GM18520 (cell line): Measurements from ENCODE around the gene MARS1.

ENCODE experiments used
- ATAC-seq: cut with Tn5 transposase; IDR thresholded peaks from one replicate; pipeline ENCODE4 v1.9.1; 2021; ENCODE audit not compliant: unreplicated experiment

The MARS1 gene

DNA sequence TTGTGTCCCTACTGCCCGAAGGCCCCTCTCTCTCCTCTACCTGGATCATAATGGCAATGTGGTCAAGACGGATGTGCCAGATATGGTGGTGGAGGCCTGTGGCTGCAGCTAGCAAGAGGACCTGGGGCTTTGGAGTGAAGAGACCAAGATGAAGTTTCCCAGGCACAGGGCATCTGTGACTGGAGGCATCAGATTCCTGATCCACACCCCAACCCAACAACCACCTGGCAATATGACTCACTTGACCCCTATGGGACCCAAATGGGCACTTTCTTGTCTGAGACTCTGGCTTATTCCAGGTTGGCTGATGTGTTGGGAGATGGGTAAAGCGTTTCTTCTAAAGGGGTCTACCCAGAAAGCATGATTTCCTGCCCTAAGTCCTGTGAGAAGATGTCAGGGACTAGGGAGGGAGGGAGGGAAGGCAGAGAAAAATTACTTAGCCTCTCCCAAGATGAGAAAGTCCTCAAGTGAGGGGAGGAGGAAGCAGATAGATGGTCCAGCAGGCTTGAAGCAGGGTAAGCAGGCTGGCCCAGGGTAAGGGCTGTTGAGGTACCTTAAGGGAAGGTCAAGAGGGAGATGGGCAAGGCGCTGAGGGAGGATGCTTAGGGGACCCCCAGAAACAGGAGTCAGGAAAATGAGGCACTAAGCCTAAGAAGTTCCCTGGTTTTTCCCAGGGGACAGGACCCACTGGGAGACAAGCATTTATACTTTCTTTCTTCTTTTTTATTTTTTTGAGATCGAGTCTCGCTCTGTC is 31.0 kb upstream of the MARS1 start:
- ATAC-seq, result no peak

DNA sequence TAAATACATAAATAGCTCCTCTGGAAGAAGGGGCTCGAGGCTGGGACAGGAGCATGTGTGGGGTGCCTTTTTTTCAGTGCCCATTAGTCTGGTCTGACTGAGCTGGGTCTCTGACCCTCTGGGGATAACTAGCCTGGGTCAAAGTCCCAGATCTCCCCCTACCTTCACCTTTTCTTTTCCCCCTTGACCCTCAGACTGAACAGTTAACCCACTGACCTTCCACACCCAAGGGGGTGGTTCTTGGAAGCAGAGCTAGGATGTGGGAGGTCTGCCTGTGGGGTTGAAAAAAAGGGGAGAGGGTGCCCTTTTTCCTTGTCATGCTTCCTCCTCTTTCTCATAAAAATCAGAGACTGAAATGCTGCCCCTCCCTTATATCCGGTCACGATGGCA is 29.2 kb upstream of the MARS1 start:
- no peak for ATAC-seq

DNA sequence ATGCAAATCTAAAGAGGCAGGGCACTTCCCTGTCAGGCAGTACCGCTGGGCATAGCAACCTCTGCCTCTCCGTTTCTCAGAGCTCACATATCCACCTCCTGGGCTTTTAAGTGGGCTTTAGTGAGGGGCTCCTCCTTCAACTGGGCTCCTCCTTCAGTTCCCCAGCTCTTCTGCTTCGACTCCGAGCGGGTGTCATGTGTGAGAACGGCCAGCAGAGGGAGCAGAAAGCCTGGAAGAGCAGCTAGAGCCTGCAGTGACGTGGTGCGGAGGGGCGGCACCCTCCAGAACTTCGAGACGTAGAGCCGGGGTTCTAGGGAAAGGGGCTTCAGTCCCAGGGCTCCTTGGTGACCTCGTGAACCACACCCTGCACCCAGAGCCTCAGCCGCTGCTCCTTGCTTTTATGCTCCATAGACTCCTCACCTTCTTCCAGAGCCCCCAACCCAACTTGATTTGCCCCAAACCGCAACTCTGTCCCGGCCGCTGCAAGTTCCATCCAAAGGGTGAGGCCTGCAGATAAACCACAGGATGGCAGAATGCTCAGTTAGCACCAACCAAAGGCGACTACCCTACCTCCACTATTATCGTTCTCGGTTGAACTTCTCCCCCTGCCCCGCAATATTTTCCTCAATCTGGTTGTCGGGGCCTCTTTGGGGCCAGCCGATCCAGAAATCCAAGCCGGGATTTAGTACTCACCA is 28.7 kb upstream of the MARS1 start:
- peak; percentile 44 for ATAC-seq

DNA sequence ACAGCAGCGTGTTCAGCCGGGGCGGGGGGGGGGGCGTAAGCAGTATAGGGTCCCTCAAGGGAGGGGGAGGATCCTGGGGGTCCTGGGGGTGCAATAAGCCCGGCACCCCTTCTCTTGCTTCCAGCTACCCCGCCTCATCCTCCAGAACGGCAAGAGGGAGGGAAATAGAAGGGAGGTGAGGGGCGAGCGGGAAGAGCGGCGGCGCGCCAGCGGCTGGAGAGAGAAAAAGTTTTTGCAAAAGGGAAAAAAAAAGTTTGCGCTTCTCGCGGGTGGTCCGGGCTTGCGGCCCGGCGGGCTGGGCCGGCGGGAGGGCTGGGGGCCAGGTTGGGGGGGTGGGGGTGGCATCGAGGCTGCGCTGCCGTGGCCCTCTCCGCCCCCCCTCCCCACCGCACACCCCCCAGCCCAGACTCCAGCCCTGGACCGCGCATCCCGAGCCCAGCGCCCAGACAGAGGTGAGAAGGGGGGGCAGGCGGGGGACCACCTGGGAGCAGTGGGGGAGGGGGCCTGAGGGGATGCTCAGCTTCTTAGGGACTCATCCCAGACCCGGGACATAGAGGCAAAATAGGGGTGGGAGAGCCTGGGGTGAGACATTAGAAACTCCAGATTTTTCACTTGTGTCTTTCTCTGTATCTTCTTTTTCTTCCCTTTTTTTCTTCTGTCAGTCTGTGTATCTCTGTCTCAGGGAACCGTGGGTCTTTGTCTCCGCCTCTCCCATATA is 28.0 kb upstream of the MARS1 start, which contains the start of gene GLI1:
GLI1 (plus strand) TSS at position 36 of the 718 bp plus-strand sequence. CDS start 3,907 bp downstream, outside the sequence.
- ATAC-seq, result no peak

DNA sequence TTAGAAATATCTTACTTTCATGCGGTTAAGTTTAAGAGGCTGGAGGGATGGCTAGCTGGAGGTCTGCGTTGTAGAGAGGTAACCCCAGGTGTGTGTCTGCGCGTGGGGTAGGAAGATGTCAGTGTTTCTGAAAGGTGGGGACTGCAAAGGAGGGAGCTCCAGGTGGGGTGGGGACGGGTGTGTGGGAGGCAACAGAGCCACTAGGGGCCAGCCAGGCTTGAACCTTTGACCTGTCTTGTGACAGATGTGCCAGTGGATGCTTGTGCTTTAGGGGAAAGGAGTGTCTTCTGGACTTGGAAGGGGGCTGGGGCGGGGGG is 27.4 kb upstream of the MARS1 start:
- ATAC-seq, result no peak

DNA sequence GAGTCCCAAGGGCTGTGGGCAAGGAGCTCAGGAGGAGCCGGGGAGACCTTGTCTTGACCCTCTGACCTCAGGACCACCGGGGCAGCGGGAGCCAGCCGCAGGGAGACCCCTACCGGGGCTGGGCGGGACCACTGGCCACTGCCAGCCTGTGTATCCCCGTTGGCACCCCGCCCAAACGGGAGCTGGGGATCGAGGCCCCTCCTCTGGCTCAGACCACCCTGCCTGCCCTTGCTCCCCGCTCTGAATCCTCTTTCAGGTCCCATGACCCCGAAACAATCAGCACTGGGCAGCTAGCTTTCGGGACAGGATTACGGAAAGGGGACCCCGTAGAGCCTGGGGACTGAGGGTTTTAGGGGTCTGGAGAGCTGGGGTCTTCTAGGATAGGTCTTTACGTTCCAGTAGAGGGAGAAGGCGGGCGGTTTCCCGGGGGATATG is 27.0 kb upstream of the MARS1 start:
- ATAC-seq, result no peak

DNA sequence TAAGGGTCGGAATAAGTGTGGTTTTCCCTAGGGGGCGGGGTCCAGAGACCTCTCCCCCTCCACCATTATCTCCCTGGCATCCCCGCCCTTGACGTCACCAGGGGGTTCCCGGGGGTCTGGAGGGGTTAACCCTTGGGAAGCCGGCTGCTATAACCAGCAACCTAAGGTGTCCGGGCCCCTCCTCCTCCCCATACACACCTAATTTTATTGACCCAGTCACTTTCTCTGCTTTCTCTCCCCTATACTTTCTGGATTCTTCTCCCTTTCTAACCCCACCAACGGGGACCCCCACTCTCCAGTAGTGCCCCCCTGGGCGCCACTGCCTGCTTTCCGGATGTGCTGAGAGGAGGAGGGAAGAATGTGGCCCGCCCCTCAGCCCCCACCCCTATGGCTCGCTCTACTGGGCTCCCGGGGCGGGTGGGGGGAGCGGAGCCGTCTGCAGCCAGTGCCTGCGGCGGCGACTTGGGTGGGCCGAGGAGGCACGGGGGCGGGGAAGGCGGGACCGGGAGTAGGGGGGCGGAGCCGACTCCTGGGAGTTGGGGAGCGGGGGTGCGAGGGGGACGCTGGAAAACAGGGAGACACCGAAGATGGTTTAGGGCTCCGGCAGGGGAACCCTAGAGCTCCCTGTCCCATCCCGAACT is 26.5 kb upstream of the MARS1 start:
- no peak for ATAC-seq

DNA sequence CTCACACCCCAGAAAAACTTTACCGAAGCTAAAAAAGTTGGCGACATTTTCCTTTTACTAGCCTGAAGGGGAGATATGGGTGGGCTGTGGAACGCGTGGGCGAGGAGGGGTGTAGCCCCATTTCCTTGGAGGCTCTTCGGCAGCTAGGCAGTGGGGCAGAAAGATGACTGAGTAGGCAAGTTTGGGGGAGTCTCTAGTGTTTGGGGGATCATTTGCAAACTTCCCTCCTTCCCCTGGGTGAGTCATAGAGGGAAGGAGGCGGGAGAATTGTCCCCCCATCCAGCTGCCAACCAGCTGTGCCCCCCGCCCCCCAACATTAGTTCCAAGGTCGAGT is 26.0 kb upstream of the MARS1 start:
- ATAC-seq, result no peak

DNA sequence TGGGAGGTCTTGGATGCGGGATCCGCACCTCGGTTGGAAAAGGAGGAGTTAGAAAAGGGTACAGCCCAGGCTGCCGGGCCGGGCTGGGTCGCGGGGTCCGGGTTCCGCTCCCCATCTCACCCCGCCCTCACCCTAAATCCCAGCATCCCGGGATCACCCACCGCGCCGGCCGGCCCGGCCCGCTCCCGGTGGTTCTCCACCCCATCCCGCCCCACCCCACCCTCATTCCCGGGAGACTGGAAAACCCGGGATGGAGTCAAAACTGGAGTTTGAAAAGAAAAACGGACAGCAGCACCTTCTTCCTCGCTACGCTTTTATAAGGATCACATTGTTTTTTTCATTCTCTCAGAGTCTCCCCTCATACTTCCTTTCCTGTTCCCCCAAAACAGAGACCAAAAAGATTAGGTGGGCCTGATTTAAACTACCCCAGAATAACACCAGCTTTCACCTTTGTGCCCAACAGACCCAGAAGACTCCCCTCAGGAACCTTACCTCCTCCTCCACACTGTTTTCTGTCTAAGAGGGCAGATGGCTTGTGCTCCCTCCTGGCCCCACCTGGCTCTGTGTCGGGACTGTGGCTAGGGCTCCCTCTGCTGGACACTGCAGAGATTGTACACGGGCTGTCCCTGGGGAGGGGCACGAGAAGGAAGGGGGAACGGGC is 25.5 kb upstream of the MARS1 start:
- peak; percentile 48 for ATAC-seq

DNA sequence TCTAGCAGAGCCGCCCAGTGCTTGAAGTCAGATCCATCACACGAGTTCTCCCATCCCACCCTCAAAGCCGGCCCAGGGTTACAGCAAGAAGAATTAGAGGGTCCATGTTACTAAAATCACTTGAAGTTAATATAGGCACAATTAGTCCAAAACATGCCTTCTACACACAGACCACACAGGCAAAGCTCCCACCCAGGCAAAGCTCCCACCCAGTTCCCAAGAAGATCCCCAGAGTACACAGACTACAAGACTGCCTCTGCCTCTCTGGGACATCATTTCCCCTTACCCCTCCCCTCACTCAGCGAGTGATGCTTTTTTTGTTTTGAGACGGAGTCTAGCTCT is 25.0 kb upstream of the MARS1 start:
- ATAC-seq, result no peak

DNA sequence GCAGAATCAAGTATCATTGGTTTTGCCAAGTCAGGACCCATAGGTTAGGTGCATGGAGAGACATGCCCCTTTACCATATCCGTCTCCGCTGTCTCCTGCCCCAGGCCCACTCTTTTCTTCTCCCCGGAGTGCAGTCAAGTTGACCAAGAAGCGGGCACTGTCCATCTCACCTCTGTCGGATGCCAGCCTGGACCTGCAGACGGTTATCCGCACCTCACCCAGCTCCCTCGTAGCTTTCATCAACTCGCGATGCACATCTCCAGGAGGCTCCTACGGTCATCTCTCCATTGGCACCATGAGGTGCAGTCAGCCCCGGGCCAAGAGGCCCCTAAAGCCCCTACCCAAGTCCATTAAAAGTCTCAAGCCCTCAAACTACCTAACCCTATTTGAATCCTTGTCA is 23.3 kb upstream of the MARS1 start:
- no peak for ATAC-seq

DNA sequence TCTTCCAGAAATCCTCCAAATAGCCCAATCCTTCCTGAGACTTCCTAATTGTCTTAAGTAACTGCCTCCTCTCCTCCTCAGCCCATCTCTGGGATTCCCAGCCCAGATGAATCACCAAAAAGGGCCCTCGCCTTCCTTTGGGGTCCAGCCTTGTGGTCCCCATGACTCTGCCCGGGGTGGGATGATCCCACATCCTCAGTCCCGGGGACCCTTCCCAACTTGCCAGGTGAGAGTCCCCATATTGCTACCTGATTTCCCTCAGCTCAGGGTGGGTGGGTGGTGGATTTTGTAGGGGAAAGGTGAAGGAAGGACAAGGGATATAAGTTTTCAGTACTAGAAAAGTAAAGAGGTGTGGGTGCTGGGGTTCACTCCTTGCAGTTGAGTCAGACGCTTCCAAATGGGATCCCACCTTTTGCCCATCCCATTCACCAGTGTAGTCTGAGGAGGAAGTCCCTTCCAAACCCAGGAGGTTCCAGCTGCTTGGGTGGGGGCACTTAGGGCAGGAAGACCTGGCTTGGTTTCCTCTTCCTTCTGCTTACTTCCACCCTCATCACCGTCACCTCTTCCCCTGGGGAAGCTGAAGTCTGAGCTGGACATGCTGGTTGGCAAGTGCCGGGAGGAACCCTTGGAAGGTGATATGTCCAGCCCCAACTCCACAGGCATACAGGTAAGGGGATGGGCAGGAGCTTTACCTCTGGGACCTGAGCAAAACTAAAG is 22.7 kb upstream of the MARS1 start:
- ATAC-seq, result no peak

DNA sequence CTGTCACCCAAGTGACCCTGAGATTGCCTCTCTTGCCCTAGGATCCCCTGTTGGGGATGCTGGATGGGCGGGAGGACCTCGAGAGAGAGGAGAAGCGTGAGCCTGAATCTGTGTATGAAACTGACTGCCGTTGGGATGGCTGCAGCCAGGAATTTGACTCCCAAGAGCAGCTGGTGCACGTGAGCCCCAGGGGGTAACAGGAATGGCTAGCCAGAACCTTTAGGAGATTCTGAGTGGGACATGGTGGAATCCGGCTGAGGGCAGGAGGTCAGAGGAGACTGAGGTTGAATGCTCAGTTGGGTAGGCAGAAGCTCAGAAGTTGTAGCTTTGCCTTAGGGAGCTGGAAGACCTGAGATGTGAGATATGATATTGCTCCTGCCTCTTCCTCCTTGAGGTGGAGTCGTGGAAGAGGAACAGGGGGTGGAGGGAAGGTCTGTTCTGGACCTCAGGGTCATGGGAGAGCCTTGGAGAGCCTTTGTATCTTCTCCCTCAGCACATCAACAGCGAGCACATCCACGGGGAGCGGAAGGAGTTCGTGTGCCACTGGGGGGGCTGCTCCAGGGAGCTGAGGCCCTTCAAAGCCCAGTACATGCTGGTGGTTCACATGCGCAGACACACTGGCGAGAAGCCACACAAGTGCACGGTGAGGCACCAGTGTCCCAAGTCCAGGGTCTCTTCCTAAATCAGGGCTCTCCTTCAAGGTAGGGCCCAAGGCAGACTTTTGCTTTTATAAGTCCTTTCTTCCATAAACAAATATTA is 21.9 kb upstream of the MARS1 start:
- ATAC-seq, result no peak

DNA sequence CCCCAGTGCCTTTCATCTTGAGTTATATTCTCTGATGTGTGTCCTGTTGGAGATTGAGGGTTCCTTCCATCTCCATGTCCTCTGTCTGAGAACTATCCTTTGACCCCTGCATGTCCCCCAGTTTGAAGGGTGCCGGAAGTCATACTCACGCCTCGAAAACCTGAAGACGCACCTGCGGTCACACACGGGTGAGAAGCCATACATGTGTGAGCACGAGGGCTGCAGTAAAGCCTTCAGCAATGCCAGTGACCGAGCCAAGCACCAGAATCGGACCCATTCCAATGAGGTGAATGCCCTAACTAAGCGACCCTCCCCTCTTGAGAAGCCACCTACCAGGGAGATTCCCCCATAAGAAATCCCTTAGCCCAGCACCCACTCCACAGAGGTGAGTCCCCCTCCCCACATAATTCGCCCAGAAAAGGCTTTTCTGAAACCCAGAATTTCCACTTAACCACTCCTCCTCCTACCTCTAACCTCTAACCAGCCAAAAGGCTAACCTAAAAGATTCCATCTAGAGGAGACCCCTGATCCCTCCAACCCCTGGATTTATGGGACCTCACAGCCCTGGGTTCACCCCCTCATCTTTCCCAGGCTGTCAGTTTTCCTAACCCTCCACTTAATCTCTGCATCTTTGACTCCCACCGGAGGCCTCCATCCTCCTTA is 20.5 kb upstream of the MARS1 start:
- ATAC-seq, result no peak

DNA sequence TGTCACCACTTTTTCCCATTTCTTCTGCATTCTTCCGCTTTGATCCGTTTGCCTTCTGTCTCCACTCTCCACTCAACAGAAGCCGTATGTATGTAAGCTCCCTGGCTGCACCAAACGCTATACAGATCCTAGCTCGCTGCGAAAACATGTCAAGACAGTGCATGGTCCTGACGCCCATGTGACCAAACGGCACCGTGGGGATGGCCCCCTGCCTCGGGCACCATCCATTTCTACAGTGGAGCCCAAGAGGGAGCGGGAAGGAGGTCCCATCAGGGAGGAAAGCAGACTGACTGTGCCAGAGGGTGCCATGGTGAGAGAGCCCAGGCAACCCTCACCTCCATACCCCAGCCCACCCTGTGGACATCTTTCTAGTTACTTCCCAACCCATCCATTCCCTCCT is 20.0 kb upstream of the MARS1 start:
- ATAC-seq, result no peak

DNA sequence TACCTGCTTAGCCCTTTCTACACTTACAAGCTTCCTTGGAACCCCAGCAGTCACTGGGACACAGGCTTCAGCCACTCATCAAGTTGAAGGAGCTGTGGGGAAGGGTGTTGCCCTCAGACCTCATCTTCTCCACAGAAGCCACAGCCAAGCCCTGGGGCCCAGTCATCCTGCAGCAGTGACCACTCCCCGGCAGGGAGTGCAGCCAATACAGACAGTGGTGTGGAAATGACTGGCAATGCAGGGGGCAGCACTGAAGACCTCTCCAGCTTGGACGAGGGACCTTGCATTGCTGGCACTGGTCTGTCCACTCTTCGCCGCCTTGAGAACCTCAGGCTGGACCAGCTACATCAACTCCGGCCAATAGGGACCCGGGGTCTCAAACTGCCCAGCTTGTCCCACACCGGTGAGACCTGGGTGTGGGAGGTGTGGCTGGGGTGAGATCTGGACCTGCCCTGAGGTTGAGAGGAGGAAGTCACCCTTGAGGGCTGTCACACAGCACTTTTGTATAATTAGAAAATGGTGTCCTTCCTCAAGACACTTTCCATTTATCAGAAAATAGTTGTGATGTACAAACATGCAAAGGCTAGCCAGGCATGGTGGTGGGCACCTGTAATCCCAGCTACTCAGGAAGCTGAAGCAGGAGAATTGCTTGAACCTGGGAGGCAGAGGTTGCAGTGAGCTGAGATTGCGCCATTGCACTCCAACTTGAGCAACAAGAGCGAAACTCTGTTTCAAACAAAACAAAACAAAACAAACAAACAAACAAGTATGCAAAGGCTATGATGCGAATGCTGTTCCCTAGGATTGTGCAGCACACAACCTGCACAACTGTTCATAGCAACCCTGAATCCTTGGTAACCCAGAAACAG is 18.3 kb upstream of the MARS1 start:
- no peak for ATAC-seq

DNA sequence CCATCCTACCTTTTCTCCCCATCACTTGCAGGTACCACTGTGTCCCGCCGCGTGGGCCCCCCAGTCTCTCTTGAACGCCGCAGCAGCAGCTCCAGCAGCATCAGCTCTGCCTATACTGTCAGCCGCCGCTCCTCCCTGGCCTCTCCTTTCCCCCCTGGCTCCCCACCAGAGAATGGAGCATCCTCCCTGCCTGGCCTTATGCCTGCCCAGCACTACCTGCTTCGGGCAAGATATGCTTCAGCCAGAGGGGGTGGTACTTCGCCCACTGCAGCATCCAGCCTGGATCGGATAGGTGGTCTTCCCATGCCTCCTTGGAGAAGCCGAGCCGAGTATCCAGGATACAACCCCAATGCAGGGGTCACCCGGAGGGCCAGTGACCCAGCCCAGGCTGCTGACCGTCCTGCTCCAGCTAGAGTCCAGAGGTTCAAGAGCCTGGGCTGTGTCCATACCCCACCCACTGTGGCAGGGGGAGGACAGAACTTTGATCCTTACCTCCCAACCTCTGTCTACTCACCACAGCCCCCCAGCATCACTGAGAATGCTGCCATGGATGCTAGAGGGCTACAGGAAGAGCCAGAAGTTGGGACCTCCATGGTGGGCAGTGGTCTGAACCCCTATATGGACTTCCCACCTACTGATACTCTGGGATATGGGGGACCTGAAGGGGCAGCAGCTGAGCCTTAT is 17.4 kb upstream of the MARS1 start:
- ATAC-seq, result no peak
